Ovary (tissue), 9 donors: ENCODE data around the gene SNX32. TPM values are rescaled to one million over a fixed set of nuclear protein-coding genes. Genes with fewer than 3 reads are reported as not detected.
"Not testable (repeated sequence)": the region's sequence is repeated elsewhere in the genome, so short reads cannot be mapped to it uniquely, and the experiment has no call there.

Experiments
- DNase-seq, 5 donors: peaks; one replicate each; pipeline ENCODE4 v3.0.0-alpha.2; 2019 to 2020
- H3K27ac ChIP-seq, 2 donors: fragments of 200-600 bp; one replicate each; pipeline versions ENCODE4 v1.5.1 to v1.8.0; 2019 to 2022
- H3K27me3 ChIP-seq: fragments of 200-600 bp; one replicate; pipeline ENCODE4 v1.8.0; 2022
- H3K36me3 ChIP-seq: fragments of 200-600 bp; sonication (generic); one replicate; pipeline ENCODE4 v1.5.1; 2019
- H3K4me1 ChIP-seq: one replicate; pipeline ENCODE4 v1.8.1; 2013; ENCODE audit warnings: mild to moderate bottlenecking, moderate library complexity; ENCODE audit not compliant: insufficient read depth
- H3K4me3 ChIP-seq: fragments of 200-600 bp; sonication (generic); one replicate; pipeline ENCODE4 v1.5.1; 2017
- H3K9me3 ChIP-seq, 2 donors: fragments of 200-600 bp in 1 of 2; sonication (generic) in 1 of 2; one replicate each; pipeline versions ENCODE4 v1.5.1 to v1.8.1; 2013 to 2019; ENCODE audit warnings: mild to moderate bottlenecking in 1 of 2, moderate library complexity in 1 of 2
- EP300 ChIP-seq: sonication (generic); formaldehyde crosslinking; IDR thresholded peaks from one replicate; pipeline ENCODE4 v1.6.1; 2017; ENCODE audit warnings: antibody characterized with exemption
- POLR2A ChIP-seq: fragments of 450-650 bp; IDR thresholded peaks from one replicate; pipeline ENCODE4 v1.6.1; 2017; ENCODE audit warnings: antibody characterized with exemption, mild to moderate bottlenecking, moderate library complexity
- WGBS, 3 donors: extraction: QIAGEN DNeasy Blood & Tissue Kit in 1 of 3; methylation state at CpG; one replicate each; pipeline versions ENCODE4 v1.1.5 to v1.1.7; 2013 to 2017; 5-methylcytosine and 5-hydroxymethylcytosine counted together
- intact Hi-C, 4 donors: fragments of 100-400 bp; cut with DNase I; formaldehyde crosslinking; loops; one replicate each; pipeline versions ENCODE4 v1.11.0 to v1.15.1; 2022 to 2023
- polyA plus RNA-seq, 2 donors: library from polyadenylated mRNA; stranded (reverse); fragments of 200-250 nt in 1 of 2; fragments of 350-450 nt in 1 of 2; fragmentation: Illumina TruSeq in 1 of 2; extraction: RNeasy Lipid Tissue Mini Kit (QIAGEN cat#74804) in 1 of 2; gene quantifications; one replicate each; pipeline ENCODE4 v1.2.3, GENCODE V29; 2013 to 2014
- total RNA-seq, 7 donors: library from RNA; depleted of rRNA in 2 of 7; stranded (reverse); fragments of >200 nt in 2 of 7; fragmentation: NEBNext Ultra II Directional in 3 of 7; extraction: Animal tissue kit (Norgen Biotek cat#: 25700) in 3 of 7; gene quantifications; one replicate each; pipeline versions ENCODE4 v1.1.0 to v1.2.4, GENCODE V29; 2016 to 2023
- TF ChIP-seq, protein P1 (sequence below), 3 donors: fragments of 450-650 bp in 2 of 3; fragments of 200-600 bp in 1 of 3; IDR thresholded peaks; one replicate each; pipeline versions ENCODE4 v1.5.1 to v1.8.0; 2016 to 2022; ENCODE audit warnings: antibody characterized with exemption in 3 of 3, mild to moderate bottlenecking in 1 of 3
- donor health status: DM: no; HTN: no; CAD: no; lungs with moderate emphysema.
- donor health status: DM: no; HTN: no; CAD: no.
- donor health status: Bipolar disorder and iron deficiency.
- donor health status: DM: yes; HTN: yes; CAD: no.
- donor health status: DM: no; HTN: no; CAD: no.
- donor health status: DM: yes; HTN: yes; CAD: no.

Gene SNX32
- total and polyA plus RNA-seq, 9 donors: 0.40 to 3.0 (median 1.3) TPM; not detected in 1

DNA sequence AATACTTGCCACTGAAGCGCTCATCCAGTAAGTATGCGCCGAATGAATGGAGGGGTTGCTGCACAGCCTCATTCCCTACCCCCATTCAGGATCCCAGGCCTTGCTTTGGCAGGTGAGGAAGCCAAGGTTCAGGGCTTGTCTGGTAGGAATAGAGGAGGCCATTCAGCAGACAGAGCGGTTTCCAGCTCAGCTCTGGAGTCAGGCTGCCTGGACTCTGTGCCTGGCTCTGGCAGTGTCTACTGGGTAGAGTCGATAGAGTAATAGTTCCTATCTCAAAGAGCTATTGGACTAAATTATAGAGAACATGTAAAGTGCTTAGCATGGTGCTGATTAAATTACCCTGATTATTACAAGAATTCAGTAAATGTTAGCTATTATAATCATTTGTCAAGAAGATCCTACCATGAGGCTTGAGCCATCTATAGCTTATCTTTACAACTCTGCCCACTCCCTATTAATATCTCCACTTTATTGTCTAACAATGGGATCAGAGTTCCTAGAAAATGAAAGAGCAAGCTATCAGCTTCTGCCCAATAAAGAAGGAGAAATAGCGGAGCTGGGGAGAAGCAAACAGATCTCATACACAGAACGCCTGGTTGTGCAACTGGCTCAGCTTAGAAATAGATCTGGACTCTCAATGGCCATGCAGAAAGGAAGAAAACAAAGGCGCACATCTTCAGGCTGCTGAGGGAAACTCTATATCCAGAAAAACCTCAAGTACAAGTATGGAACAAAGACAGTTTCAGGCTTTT is 6.6 kb upstream of the SNX32 start:
- Histone ChIP-seq H3K9me3 (no peaks in the 10 kb centered on the region), H3K4me1 (no peaks in the 10 kb centered on the region), H3K27me3 (no peaks in the 10 kb centered on the region), H3K36me3 (no peaks in the 10 kb centered on the region), H3K4me3 (no peak overlapping the region), H3K27ac (no peak overlapping the region)
- no peak for DNase-seq
- TF ChIP-seq EP300 (no peak), POLR2A (no peak)
- TF ChIP-seq, protein P1, sequence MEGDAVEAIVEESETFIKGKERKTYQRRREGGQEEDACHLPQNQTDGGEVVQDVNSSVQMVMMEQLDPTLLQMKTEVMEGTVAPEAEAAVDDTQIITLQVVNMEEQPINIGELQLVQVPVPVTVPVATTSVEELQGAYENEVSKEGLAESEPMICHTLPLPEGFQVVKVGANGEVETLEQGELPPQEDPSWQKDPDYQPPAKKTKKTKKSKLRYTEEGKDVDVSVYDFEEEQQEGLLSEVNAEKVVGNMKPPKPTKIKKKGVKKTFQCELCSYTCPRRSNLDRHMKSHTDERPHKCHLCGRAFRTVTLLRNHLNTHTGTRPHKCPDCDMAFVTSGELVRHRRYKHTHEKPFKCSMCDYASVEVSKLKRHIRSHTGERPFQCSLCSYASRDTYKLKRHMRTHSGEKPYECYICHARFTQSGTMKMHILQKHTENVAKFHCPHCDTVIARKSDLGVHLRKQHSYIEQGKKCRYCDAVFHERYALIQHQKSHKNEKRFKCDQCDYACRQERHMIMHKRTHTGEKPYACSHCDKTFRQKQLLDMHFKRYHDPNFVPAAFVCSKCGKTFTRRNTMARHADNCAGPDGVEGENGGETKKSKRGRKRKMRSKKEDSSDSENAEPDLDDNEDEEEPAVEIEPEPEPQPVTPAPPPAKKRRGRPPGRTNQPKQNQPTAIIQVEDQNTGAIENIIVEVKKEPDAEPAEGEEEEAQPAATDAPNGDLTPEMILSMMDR (IDR thresholded peaks at IDR 0.05): no peak
- intact Hi-C loops: no loop called here
- WGBS, 3 donors: 80 to 85% (median 84%) methylated on average over 8 of the region's 8 CpGs

DNA sequence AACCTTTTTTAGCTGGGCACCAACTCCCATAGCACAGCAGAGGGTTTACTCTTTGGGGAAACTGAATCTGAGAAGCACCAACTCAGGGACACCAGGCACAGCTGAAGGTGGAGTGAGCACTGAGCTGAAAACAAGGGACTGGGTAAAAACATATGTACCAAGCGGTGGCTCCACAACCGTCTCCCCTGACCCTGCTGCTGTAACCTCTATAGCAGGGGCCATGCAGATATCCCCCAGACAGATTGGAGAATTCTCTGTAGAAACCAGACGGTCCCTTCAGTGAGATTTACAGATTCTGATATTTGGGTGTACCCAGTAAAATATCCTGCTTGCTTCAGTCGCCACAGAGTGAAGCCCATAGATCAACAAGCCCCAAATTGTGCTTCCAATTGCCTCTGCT is 4.3 kb upstream of the SNX32 start:
- Histone ChIP-seq H3K9me3 (no peaks in the 10 kb centered on the region), H3K27me3 (no peaks in the 10 kb centered on the region), H3K4me3 (no peak overlapping the region), H3K4me1 (peaks cover 2% of the 10 kb centered on the region), H3K27ac (no peak overlapping the region), H3K36me3 (no peaks in the 10 kb centered on the region)
- TF ChIP-seq POLR2A (no peak), EP300 (no peak)
- TF ChIP-seq, protein P1 (IDR thresholded peaks at IDR 0.05): no peak
- DNase-seq: no peak
- intact Hi-C loops: no loop called here
- 57 to 60% (median 59%) methylated on average over 4 of the region's 4 CpGs for WGBS, 3 donors

DNA sequence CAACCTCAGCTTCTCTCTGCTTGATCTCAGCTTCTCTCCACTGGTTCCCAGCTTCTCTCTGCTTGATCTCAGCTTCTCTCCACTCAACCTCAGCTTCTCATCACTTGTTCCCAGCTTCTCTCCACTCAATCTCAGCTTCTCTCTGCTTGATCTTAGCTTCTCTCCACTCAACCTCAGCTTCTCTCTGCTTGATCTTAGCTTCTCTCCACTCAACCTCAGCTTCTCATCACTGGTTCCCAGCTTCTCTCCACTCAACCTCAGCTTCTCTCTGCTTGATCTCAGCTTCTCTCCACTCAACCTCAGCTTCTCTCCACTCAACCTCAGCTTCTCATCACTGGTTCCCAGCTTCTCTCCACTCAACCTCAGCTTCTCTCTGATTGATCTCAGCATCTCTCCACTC is 1.5 kb upstream of the SNX32 start:
- H3K36me3 ChIP-seq, intact Hi-C loops, H3K27ac ChIP-seq, H3K4me3 ChIP-seq, H3K9me3 ChIP-seq, H3K4me1 ChIP-seq, DNase-seq, H3K27me3 ChIP-seq: not testable (repeated sequence)

DNA sequence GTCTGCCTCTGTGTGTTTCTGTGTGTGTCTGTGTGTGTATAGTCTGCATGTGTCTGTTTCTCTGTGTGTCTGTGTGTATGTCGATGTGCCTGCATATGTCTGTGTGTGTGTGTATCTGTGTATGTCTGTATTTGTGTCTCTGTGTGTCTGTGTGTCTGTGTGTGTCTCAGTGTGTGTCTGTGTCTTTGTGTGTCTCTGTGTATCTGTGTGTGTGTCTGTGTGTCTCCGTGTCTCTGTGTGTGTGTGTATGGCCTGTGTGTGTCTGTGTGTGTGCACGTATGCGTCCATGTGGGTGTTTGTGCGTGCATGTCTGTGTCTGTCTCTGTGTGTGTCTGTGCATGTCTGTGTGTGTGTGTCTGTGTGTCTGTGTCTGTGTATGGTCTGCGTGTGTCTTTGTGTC is 439 bp downstream of the SNX32 start:
- DNase-seq: no peak
- Histone ChIP-seq H3K9me3 (no peaks in the 10 kb centered on the region), H3K4me3 (peak overlapping the region; percentile 40), H3K27ac (no peak overlapping the region), H3K36me3 (no peaks in the 10 kb centered on the region), H3K27me3 (no peaks in the 10 kb centered on the region), H3K4me1 (peaks cover 3% of the 10 kb centered on the region)
- WGBS, 3 donors: 7 to 33% (median 8%) methylated on average over 6 of the region's 6 CpGs
- intact Hi-C loops: no loop called here
- TF ChIP-seq EP300: no peak
- TF ChIP-seq, protein P1 (IDR thresholded peaks at IDR 0.05): no peak
- TF ChIP-seq POLR2A: no peak

DNA sequence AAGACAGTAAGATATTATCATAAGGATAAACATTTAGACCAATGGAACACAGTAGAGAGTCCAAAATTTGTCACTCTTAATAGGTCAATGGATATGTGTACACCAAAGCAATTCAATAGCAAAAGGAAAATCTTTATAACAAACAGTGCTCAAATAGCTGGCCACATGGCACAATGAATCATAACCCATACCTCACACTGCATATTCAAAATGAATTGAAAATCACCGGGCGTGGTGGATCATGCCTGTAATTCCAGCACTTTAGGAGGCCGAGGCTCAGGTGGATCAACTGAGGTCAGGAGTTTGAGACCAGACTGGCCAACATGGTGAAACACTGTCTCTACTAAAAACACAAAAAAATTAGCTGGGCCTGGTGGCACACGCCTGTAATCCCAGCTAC is 8.4 kb downstream of the SNX32 start:
- H3K36me3 ChIP-seq: no peaks in the 10 kb centered on the region
- H3K27ac ChIP-seq: no peak overlapping the region
- WGBS, 3 donors: 95 to 99% (median 95%) methylated on average over 4 of the region's 4 CpGs
- no peaks in the 10 kb centered on the region for H3K9me3 ChIP-seq
- intact Hi-C loops: no loop called here
- H3K27me3 ChIP-seq: no peaks in the 10 kb centered on the region
- no peaks in the 10 kb centered on the region for H3K4me1 ChIP-seq
- H3K4me3 ChIP-seq: no peak overlapping the region
- TF ChIP-seq, protein P1 (IDR thresholded peaks at IDR 0.05): no peak
- TF ChIP-seq POLR2A (no peak), EP300 (no peak)
- no peak for DNase-seq
